SK-N-SH treated with all-trans-retinoic acid at 6 μM for 48 hours (cell line): ENCODE measurements around the gene CALHM4.

ENCODE experiments used
- ATAC-seq: fragments of 200-7000 bp; cut with Tn5 transposase; 3 replicates; pipeline ENCODE4 v1.9.1; 2020; ENCODE audit warnings: mild to moderate bottlenecking, moderate library complexity
- ARNTL ChIP-seq: fragments of 450-650 bp; formaldehyde crosslinking; IDR thresholded peaks from 2 replicates; pipeline ENCODE4 v1.5.0; 2020; ENCODE audit warnings: low read depth, mild to moderate bottlenecking, moderate library complexity, borderline replicate concordance
- BACH2 ChIP-seq: fragments of 250-450 bp; sonication (Bioruptor Pico); IDR thresholded peaks from 2 replicates; pipeline ENCODE4 v1.9.0; 2021; ENCODE audit warnings: mild to moderate bottlenecking, borderline replicate concordance
- CSDC2 ChIP-seq: fragments of 250-450 bp; sonication (Bioruptor Pico); IDR thresholded peaks from 2 replicates; pipeline ENCODE4 v1.5.0; 2020; ENCODE audit warnings: mild to moderate bottlenecking, moderate library complexity
- ESRRG ChIP-seq: fragments of 250-450 bp; sonication (Bioruptor Pico); IDR thresholded peaks from 2 replicates; pipeline ENCODE4 v1.6.1; 2021; ENCODE audit warnings: mild to moderate bottlenecking
- GLIS3 ChIP-seq: fragments of 250-450 bp; sonication (Bioruptor Pico); IDR thresholded peaks from 2 replicates; pipeline ENCODE4 v1.5.0; 2020; ENCODE audit warnings: mild to moderate bottlenecking, moderate library complexity
- ISL1 ChIP-seq: fragments of 250-450 bp; sonication (Bioruptor Pico); IDR thresholded peaks from 2 replicates; pipeline ENCODE4 v2.1.2; 2022; ENCODE audit warnings: mild to moderate bottlenecking, moderate library complexity
- OSR1 ChIP-seq: fragments of 250-450 bp; sonication (Bioruptor Pico); IDR thresholded peaks from 2 replicates; pipeline ENCODE4 v1.8.0; 2022; ENCODE audit warnings: moderate library complexity, mild to moderate bottlenecking, inconsistent platforms
- PPARA ChIP-seq: fragments of 250-450 bp; sonication (Bioruptor Pico); IDR thresholded peaks from 2 replicates; pipeline ENCODE4 v1.5.0; 2020; ENCODE audit warnings: mild to moderate bottlenecking, borderline replicate concordance
- RARB ChIP-seq: fragments of 250-450 bp; sonication (Bioruptor Pico); IDR thresholded peaks from 2 replicates; pipeline ENCODE4 v1.8.0; 2021; ENCODE audit warnings: mild to moderate bottlenecking, moderate library complexity
- TCF4 ChIP-seq: fragments of 250-450 bp; sonication (Bioruptor Pico); IDR thresholded peaks from 2 replicates; pipeline ENCODE4 v1.8.0; 2021; ENCODE audit warnings: mild to moderate bottlenecking, moderate library complexity, borderline replicate concordance
- TOX ChIP-seq: fragments of 250-450 bp; sonication (Bioruptor Pico); IDR thresholded peaks from 2 replicates; pipeline ENCODE4 v1.8.0; 2021; ENCODE audit warnings: mild to moderate bottlenecking, moderate library complexity, borderline replicate concordance
- ZC3H10 ChIP-seq: fragments of 250-450 bp; sonication (Bioruptor Pico); IDR thresholded peaks from 2 replicates; pipeline ENCODE4 v1.5.1; 2021; ENCODE audit warnings: mild to moderate bottlenecking, moderate library complexity
- ZFP3 ChIP-seq: fragments of 250-450 bp; sonication (Bioruptor Pico); IDR thresholded peaks from 2 replicates; pipeline ENCODE4 v1.5.0; 2020; ENCODE audit warnings: mild to moderate bottlenecking, moderate library complexity
- ZFP30 ChIP-seq: fragments of 450-650 bp; formaldehyde crosslinking; IDR thresholded peaks from 2 replicates; pipeline ENCODE4 v1.5.0; 2022; ENCODE audit warnings: mild to moderate bottlenecking, moderate library complexity
- ZNF565 ChIP-seq: fragments of 450-650 bp; formaldehyde crosslinking; conservative IDR thresholded peaks from 2 replicates; pipeline ENCODE4 v1.5.0; 2020; ENCODE audit warnings: low read depth, mild to moderate bottlenecking, moderate library complexity
- ZNF8 ChIP-seq: fragments of 450-650 bp; formaldehyde crosslinking; IDR thresholded peaks from 2 replicates; pipeline ENCODE4 v1.5.0; 2020; ENCODE audit warnings: mild to moderate bottlenecking, moderate library complexity
- TF ChIP-seq, protein P1 (sequence below): fragments of 250-450 bp; sonication (Bioruptor Pico); IDR thresholded peaks from 2 replicates; pipeline ENCODE4 v1.8.0; 2020; ENCODE audit warnings: mild to moderate bottlenecking, moderate library complexity, borderline replicate concordance
- TF ChIP-seq, protein P2 (sequence below): fragments of 250-450 bp; sonication (Bioruptor Pico); IDR thresholded peaks from 2 replicates; pipeline ENCODE4 v1.5.1; 2021; ENCODE audit warnings: mild to moderate bottlenecking, moderate library complexity
- TF ChIP-seq, protein P3 (sequence below): fragments of 250-450 bp; sonication (Bioruptor Pico); IDR thresholded peaks from 2 replicates; pipeline ENCODE4 v1.5.0; 2020; ENCODE audit warnings: mild to moderate bottlenecking, moderate library complexity
- TF ChIP-seq, protein P4 (sequence below): fragments of 250-450 bp; sonication (Bioruptor Pico); IDR thresholded peaks from 2 replicates; pipeline ENCODE4 v1.8.0; 2021; ENCODE audit warnings: low read depth, mild to moderate bottlenecking, moderate library complexity, borderline replicate concordance

Gene CALHM4

DNA sequence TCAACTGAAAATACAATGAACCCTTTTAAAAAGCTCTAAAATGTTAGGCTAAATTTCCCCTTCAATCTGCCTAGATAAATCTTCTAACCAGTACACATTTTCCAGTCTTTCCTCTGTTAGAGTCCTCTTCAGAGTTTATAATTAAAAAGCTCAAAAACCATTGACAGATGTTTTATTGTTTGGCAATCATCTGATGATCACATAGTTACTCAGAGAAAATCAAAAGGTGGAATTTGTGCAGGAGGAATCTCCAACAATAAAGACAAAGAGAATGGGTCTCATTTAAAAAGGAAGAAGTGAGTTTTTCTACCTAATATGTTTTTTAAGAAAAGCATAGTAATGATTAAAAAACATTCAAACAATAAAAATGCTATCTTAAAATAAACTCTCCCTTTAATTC lies 11.1 kb upstream of the CALHM4 start:
- ATAC-seq = no peak
- no peak for TF ChIP-seq ZFP3 (CRISPR knock-in tag)
- TF ChIP-seq ZC3H10 (CRISPR knock-in tag) = no peak
- TF ChIP-seq, protein P1, sequence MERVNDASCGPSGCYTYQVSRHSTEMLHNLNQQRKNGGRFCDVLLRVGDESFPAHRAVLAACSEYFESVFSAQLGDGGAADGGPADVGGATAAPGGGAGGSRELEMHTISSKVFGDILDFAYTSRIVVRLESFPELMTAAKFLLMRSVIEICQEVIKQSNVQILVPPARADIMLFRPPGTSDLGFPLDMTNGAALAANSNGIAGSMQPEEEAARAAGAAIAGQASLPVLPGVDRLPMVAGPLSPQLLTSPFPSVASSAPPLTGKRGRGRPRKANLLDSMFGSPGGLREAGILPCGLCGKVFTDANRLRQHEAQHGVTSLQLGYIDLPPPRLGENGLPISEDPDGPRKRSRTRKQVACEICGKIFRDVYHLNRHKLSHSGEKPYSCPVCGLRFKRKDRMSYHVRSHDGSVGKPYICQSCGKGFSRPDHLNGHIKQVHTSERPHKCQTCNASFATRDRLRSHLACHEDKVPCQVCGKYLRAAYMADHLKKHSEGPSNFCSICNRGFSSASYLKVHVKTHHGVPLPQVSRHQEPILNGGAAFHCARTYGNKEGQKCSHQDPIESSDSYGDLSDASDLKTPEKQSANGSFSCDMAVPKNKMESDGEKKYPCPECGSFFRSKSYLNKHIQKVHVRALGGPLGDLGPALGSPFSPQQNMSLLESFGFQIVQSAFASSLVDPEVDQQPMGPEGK (CRISPR knock-in tag) = no peak
- no peak for TF ChIP-seq TOX (CRISPR knock-in tag)
- TF ChIP-seq, protein P2, sequence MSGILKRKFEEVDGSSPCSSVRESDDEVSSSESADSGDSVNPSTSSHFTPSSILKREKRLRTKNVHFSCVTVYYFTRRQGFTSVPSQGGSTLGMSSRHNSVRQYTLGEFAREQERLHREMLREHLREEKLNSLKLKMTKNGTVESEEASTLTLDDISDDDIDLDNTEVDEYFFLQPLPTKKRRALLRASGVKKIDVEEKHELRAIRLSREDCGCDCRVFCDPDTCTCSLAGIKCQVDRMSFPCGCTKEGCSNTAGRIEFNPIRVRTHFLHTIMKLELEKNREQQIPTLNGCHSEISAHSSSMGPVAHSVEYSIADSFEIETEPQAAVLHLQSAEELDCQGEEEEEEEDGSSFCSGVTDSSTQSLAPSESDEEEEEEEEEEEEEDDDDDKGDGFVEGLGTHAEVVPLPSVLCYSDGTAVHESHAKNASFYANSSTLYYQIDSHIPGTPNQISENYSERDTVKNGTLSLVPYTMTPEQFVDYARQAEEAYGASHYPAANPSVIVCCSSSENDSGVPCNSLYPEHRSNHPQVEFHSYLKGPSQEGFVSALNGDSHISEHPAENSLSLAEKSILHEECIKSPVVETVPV (CRISPR knock-in tag) = no peak
- TF ChIP-seq, protein P3, sequence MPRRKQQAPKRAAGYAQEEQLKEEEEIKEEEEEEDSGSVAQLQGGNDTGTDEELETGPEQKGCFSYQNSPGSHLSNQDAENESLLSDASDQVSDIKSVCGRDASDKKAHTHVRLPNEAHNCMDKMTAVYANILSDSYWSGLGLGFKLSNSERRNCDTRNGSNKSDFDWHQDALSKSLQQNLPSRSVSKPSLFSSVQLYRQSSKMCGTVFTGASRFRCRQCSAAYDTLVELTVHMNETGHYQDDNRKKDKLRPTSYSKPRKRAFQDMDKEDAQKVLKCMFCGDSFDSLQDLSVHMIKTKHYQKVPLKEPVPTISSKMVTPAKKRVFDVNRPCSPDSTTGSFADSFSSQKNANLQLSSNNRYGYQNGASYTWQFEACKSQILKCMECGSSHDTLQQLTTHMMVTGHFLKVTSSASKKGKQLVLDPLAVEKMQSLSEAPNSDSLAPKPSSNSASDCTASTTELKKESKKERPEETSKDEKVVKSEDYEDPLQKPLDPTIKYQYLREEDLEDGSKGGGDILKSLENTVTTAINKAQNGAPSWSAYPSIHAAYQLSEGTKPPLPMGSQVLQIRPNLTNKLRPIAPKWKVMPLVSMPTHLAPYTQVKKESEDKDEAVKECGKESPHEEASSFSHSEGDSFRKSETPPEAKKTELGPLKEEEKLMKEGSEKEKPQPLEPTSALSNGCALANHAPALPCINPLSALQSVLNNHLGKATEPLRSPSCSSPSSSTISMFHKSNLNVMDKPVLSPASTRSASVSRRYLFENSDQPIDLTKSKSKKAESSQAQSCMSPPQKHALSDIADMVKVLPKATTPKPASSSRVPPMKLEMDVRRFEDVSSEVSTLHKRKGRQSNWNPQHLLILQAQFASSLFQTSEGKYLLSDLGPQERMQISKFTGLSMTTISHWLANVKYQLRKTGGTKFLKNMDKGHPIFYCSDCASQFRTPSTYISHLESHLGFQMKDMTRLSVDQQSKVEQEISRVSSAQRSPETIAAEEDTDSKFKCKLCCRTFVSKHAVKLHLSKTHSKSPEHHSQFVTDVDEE (CRISPR knock-in tag) = no peak
- no peak for TF ChIP-seq OSR1 (CRISPR knock-in tag)

DNA sequence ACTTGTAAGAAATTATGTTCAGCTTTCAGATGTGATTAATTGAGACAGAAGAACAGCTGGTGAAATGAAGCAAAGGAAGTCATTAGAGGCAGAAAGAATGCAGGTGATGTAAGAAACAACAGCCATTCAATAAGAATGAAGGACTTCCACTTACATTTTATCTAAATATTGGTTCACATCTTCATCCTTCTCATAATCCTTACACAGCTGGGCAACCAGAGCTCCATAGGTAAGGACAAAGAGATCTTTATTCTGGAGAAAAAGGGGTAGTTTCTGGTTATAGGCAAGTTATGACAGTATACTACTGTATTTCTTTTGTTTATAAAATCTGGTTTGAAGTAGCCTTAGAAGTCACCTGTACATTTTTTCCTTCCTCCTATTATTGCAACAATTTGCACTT lies 10.4 kb upstream of the CALHM4 start:
- no peak for TF ChIP-seq ISL1 (CRISPR knock-in tag)
- no peak for TF ChIP-seq ESRRG (CRISPR knock-in tag)
- no peak for TF ChIP-seq TCF4
- no peak for TF ChIP-seq ZNF565
- TF ChIP-seq, protein P4, sequence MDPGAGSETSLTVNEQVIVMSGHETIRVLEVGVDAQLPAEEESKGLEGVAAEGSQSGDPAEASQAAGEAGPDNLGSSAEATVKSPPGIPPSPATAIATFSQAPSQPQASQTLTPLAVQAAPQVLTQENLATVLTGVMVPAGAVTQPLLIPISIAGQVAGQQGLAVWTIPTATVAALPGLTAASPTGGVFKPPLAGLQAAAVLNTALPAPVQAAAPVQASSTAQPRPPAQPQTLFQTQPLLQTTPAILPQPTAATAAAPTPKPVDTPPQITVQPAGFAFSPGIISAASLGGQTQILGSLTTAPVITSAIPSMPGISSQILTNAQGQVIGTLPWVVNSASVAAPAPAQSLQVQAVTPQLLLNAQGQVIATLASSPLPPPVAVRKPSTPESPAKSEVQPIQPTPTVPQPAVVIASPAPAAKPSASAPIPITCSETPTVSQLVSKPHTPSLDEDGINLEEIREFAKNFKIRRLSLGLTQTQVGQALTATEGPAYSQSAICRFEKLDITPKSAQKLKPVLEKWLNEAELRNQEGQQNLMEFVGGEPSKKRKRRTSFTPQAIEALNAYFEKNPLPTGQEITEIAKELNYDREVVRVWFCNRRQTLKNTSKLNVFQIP = no peak
- no peak for TF ChIP-seq ZC3H10 (CRISPR knock-in tag)
- TF ChIP-seq ZFP30 (CRISPR knock-in tag) = no peak
- TF ChIP-seq, protein P1 (CRISPR knock-in tag) = no peak
- TF ChIP-seq TOX (CRISPR knock-in tag) = no peak

DNA sequence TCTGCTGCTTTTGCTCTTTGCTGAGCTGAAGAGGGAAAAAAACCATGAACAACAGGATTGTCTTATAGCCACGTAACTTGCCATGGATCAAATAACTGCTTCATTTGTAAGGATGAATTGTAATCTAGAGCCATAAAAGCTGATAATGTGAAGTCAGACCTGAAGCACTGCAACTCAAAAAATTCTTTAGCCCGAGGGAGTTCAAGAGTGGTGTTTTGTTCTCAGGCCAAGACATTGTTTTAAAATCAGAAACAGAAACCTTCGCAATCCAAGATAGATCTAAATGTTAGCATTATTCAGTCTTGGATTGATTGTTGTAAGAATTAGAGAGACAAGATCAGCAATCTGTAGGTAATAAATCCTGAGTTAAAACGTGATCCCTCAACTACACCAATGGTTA lies 7.9 kb upstream of the CALHM4 start, which contains the start of gene TRAPPC3L:
Gene TRAPPC3L, minus strand, starts transcription at position 34 of the 400 bp plus-strand sequence. CDS start 170 bp downstream, outside the sequence.
- peak; percentile 57 for ATAC-seq
- TF ChIP-seq CSDC2 (CRISPR knock-in tag) (no peak), PPARA (CRISPR knock-in tag) (no peak), ISL1 (CRISPR knock-in tag) (peak; percentile 66), ZC3H10 (CRISPR knock-in tag) (no peak)
- TF ChIP-seq, protein P4 = no peak

More for the DNA sequence above, 10.4 kb upstream of the CALHM4 start:
- no peak for ATAC-seq

DNA sequence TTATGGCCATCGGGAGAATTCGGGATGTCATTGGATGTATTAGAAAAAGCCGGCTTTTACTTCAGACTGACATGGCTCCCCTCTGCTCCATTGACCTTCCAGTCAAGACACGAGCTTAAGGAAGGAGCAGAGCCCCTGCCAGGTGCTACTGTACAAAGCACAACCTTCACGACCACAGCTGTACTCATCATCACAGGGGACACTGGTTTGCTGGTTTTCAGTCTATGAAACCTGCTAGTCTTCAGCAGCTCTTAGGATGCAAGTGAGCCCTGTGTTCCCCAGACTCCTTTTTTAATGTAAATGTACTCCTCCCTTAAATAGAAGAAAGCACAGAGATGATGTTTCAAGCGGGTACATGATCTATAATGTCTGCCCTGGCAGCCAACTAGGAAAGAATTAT lies 6.2 kb upstream of the CALHM4 start:
- ATAC-seq = no peak
- TF ChIP-seq GLIS3 = no peak
- no peak for TF ChIP-seq RARB
- TF ChIP-seq OSR1 (CRISPR knock-in tag) = no peak
- TF ChIP-seq ZNF8 = no peak
- TF ChIP-seq, protein P3 (CRISPR knock-in tag) = no peak
- no peak for TF ChIP-seq TCF4
- no peak for TF ChIP-seq ZFP30 (CRISPR knock-in tag)
- no peak for TF ChIP-seq BACH2 (CRISPR knock-in tag)
- TF ChIP-seq ZFP3 (CRISPR knock-in tag) = no peak
- TF ChIP-seq ARNTL = no peak
